Amygdala (tissue), 56 donors: ENCODE data around the gene RCAN2.
"Not testable (repeated sequence)": the region's sequence is repeated elsewhere in the genome, so short reads cannot be mapped to it uniquely, and the experiment has no call there.

Source experiments
- DNase-seq, 56 donors: peaks; one replicate each; lab custom pipeline; 2025; lab: John Stamatoyannopoulos, UW

RCAN2 gene

GRCh38 chr6:46393161-46393939 is 97.9 kb downstream of the RCAN2 start:
- DNase-seq = no peak

- no peak for DNase-seq
Measured at GRCh38 chr6:46392294-46392693, 99.0 kb downstream of the RCAN2 start.

DNA sequence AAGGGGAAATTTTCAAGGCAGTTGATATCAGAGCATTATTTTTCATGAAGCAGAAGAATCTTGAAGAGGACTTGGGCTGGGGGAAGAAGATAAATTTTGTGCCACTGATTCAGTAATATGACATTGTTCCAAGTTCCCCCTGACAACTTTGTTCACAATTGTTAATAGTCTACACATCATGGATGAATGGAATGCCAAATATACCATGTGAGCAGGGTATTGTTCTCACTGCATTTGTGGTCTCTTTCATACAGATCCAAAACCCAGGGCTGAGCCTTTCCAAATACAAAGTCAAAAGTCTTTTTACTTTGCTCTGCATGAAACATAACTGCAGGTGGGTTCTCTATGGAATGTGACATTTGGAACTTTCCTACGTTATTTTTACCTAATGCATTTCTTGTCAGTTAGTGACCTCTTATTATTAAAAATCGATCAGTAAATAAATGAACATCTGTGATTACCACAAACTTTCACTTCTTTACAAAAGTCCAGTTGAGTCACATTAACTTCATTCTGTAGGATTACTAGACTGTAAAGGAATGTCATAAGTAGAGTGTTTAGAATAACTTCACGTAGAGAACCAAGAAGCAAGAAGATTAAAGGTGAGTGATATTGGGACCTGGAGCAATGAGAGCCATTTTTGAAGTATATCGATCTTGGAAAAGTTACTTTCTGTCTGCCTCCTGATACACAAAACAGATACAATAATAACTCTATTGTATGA is 100.9 kb downstream of the RCAN2 start:
- peak in 8 of 56 donors; percentile 13 to 86 (median 22) for DNase-seq

DNA sequence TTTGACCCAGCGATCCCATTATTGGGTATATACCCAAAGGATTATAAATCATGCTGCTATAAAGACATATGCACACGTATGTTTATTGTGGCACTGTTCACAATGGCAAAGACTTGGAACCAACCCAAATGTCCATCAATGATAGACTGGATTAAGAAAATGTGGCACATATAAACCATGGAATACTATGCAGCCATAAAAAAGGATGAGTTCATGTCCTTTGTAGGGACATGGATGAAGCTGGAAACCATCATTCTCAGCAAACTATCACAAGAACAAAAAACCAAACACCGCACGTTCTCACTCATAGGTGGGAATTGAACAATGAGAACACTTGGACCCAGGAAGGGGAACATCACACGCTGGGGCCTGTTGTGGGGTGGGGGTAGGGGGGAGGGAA is 103.5 kb downstream of the RCAN2 start:
- DNase-seq = not testable (repeated sequence)

GRCh38 chr6:46381579-46381978 is 109.7 kb downstream of the RCAN2 start:
- DNase-seq = no peak

GRCh38 chr6:46381057-46381456 is 110.2 kb downstream of the RCAN2 start:
- no peak for DNase-seq

DNA sequence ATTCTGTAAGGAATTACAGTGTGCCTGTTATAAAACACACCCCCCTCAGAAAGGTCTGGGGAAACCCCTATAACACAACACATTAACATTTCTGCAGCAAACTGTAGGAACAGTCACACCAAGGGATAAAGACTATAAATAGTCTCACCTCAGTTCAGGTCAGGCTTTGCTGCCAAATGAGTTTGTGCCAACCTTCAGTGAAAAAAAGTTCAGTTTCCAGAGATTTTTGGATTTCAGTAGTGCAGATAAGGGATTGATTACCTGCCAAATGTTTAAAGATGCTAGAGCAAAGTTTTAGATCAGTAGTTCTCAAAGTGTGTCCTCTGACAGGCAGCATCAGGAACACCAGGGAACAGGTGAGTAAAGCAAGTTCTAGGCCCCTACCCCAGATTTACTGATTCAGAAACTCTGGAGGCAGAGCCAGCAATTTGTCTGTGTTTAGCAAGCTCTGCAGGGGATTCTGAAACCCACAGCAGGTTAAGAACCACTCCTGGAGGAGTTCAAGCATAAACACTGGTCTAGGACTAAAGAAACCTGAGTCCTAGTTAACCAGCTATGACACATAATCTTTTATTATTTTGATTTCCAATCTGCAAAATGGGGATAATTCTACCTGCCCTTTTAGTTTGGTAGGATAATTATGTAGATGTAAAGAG is 111.0 kb downstream of the RCAN2 start:
- DNase-seq = no peak

DNA sequence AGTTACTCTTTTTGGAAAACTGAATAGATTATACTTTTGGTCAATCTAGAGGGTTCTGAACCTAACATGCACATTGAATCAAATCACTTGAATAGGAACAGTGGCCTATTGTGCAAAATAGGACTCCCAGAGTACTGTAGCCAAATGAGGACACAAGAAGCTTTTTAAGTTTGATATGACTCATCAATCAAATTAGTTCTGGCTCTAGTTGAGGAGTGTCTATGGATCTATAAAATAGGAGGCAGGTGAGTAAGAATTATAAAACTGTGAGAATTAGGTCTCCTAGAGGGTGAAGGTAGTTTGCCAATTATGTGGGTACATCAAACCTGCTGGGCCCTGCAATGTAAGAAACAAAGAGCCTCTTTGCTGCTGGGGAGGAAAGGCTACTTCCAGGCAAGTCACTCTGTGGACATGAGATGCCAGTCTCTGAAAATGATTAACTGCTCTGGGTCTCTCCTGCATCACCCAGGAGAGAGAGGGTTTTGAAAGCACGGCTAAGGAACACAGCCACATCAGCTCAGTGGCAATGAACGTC is 112.3 kb downstream of the RCAN2 start:
- peak in 19 of 56 donors; percentile 3 to 45 (median 22) for DNase-seq

GRCh38 chr6:46378161-46378881 is 112.9 kb downstream of the RCAN2 start:
- DNase-seq = peak in 1 of 56 donors; percentile 8

- DNase-seq = no peak
Measured at GRCh38 chr6:46377209-46377608, 114.0 kb downstream of the RCAN2 start.

DNA sequence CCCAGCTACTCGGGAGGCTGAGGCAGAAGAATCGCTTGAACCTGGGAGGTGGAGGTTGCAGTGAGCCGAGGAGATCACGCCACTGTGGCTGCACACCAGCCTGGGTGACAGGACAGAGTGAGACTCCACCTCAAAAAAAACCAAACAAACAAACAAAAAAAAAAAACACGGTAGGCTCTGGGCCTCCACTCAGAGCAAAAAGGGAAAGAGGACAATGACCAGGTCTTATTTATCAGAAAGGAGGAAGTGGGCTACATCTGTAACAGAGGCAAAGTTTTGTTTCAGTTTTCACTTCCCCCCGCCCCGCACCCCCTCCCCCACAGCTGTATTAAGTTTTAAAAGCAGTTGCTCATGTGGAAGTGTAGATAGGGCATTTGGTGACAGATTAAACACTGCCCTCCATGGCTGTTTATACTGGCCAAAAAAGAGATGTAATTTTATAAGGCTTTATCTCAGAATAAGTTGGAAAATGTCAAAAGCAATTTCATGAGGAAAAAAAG is 114.6 kb downstream of the RCAN2 start:
- DNase-seq = peak in 4 of 56 donors; percentile 1 to 12 (median 6)

- DNase-seq = no peak
Measured at GRCh38 chr6:46370622-46371021, 120.6 kb downstream of the RCAN2 start.

DNA sequence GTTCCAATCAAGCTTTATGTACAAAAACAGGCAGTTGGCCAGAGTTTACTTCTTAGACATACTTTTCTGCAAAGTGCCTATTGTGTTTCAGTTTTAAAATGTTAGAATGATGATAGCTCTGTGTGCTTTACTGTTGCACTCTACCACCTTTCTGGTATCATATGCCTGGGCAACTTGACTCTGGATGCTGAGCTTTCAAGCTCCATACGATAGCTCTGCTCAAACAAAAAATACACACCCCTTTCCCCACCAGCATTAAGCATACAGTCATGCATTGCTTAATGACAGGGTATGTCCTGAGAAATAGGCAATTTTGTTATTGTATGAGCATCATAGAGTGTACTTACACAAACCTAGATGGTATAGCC is 123.1 kb downstream of the RCAN2 start:
- DNase-seq = no peak

GRCh38 chr6:46367354-46368168 is 123.7 kb downstream of the RCAN2 start:
- no peak for DNase-seq

DNA sequence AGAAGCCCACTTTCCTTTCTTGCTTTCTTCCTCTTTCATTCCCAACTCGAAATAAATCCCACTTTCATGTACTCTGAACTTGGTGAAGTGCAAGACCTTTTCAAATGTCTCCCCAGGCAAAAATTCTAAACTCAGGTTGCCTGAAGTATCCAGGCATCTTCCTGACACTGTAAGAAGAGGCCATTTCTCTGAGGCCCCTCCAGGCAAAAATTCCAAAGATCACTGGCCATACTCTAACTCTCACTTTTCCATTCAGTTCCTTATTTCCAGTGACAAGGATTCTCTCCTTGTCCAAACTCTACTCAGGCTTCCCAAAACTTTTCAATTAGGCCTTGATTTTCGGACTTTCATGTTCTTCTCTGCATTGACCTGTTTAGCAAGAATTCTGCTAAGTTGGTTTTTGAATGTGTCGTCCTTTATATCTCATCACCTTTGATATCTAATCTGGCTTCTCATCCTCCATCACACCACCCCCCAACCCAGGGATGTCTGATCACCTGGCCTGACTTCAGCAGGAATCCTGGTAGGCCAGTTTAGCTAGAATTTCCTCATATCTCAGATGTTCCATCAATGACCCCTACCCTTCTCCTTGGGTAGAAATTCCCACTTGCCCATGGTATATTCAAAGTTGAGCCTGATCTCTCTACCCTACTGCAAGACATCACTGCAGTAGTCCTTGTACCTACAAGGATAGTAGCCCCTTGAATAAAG is 124.9 kb downstream of the RCAN2 start:
- DNase-seq = no peak

- no peak for DNase-seq
Measured at GRCh38 chr6:46357591-46357990, 133.7 kb downstream of the RCAN2 start.

DNA sequence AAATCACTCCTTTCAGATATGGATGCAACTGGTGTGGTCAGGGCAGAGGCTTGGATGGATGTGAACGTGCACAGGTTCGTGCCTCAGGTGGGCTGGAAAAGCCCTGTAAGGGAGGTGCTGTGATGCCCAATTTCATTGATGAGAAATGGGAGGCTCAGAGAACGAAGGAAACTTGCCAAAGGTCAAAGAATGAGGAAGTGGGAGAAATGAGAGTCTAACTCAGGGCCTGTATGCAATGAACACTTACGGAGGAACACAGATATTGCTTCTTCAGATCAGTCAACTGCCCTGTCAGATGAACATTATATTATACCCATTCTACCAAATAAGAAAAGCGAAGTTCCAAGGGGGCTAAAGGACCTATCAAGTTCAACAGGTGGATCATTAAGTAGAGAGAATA is 134.7 kb downstream of the RCAN2 start:
- DNase-seq = no peak

DNA sequence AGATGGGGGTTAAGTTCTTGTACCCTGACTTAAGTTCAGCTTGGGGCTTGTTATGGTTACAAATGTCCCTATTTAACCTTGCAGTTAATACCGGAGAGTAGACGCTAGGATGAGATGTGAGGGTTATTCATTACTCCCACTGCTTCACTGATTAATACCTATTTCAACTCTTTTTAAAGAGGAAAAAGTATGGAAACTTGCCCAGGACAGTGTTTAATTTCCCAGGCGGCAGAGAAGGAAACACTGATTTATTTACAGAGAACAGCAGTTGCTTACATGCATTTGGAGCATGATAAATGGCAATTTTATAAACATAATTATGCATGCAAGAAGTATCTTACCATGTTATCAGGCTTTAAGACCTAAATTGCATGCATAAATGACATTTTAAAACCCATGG is 137.7 kb downstream of the RCAN2 start:
- no peak for DNase-seq
